Activated CD8-positive, alpha-beta memory T cell treated with anti-CD3 and anti-CD28 coated beads for 1 hour (primary cell): ENCODE measurements around the gene NDUFB6.
"Not testable (repeated sequence)": the region's sequence is repeated elsewhere in the genome, so short reads cannot be mapped to it uniquely, and the experiment has no call there.

Source experiments
- DNase-seq, 2 donors: peaks; one replicate each; pipeline ENCODE4 v3.0.0-alpha.2; 2020; ENCODE audit warnings: low read depth in 1 of 2; ENCODE audit errors: extremely low read depth in 1 of 2

Gene NDUFB6

DNA sequence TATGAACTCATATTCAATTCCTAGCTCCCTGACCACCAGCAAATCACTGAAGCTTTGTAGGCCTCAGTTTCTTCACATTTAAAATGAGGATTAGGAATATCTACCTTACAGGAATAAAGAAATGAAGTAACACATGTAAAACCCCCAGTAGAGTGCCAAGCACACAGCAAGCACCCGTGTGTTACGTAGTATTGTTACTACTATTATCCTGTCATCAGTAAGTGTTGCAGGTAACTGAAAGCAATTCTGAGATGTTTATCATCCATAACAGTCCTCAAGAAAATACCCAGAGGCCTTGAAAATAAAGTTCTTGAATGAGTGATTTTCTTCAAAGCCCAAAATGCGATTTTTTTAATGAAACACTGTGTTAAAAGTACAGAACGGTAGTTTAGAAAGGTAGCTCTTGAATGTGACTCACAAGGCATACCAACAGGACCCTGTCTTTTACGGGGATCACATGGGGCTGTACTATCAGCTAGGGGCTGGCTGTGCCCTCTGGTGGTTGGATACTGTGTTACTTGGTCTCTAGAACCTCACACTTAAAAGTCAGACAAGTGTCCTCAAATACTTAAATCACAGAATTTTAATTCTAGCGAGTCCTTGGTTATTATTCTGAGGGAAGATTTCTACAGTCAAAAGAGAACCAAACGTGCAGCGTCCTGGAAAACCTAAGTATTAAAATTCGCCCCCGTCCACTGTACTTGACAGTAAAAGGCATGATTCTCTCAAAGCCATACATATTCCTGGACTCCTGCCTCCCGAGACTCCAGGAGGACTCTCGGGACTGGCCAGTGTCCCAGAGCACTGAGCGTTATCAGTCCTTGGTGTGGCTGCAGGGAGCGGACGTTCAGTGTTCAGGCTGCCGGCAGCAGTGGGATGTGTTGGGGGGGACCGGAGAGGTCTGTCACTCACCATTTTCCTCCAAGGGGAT, 725 bp downstream of the NDUFB6 start:
- peak; percentile 56 to 60 for DNase-seq

- no peak for DNase-seq
Observed at GRCh38 chr9:32570262-32570661, 2.7 kb downstream of the NDUFB6 start.

- DNase-seq: no peak
Observed at GRCh38 chr9:32566770-32567169, 6.2 kb downstream of the NDUFB6 start.

DNA sequence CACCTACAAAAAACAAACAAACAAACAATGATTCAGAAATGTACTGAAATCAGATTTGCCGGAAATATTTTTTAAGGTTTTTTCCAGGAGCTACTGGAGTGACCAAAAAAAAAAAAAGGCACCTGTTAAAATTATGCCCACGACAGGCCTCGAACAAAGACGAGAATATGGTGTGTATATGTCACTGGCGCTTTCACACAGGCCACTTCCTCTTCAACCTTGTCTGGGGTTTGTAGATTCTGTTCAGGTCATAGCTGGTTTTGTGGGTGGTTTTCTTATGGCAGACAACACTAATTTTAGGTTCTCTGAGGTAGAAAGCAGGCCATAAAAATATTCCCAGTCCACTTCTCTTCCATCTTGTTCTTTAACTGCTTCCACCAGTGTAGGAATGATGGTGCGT, 7.0 kb downstream of the NDUFB6 start:
- DNase-seq: no peak

DNA sequence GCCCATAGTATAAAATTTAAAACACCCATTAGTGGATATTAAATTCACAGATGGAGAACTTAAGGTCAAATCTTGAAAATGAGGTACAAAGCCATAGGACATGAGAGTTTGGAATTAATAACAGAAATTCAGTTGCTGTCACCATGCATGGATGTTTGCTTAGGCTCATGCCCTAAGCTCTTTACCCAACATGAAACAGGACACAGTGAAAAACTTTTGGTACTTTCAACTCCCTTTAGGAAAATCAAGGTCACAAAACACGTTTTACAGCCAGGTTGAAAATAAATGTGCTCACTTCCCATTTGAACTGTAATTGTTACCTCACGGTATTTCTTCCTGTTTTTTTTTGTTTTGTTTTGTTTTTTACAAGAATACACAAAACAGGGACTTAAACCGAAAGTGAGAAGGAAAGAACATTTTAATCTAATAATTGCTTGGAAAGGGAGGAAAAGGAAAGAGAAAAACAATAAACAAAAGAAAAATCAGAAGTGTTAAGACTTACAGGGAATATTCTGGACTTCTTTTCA, 14.5 kb downstream of the NDUFB6 start:
- no peak for DNase-seq

DNA sequence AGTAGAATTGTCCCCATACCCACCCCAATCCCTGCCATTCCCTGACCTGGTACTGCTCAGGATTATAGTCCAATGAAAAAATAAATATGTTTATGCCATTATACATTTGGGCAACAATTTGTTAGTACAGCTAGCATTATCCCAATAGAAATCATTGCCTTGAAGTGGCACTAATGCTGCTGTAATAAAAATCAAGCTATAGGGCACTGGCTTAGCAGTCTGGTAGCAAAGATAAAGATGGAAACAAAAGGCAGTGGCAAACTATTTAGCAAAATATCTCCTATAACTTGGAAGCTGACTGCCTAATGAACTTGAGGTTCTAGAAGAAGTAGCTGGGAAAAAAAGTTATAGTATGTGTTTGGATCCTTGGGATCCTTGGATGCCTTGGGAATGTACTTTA, 18.4 kb downstream of the NDUFB6 start:
- no peak for DNase-seq

DNA sequence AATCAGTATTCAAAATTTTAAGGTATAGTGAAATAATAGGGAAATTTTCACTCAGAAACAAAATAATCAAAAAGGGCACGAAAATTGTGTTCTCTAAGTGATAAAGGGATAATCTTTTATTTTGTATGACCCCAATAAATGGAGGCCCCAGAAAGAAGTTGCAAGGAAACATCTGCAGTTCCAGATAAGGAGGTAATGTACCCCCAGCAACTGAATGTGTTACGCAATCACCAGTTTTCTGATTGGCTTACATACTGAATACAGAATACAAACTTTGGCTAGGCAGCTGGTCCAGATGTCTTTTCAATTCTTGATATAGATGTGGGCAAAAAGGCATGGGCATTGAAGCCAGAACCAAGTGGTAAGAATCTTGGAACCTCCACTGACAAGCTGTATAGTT, 18.9 kb downstream of the NDUFB6 start:
- DNase-seq: no peak

DNA sequence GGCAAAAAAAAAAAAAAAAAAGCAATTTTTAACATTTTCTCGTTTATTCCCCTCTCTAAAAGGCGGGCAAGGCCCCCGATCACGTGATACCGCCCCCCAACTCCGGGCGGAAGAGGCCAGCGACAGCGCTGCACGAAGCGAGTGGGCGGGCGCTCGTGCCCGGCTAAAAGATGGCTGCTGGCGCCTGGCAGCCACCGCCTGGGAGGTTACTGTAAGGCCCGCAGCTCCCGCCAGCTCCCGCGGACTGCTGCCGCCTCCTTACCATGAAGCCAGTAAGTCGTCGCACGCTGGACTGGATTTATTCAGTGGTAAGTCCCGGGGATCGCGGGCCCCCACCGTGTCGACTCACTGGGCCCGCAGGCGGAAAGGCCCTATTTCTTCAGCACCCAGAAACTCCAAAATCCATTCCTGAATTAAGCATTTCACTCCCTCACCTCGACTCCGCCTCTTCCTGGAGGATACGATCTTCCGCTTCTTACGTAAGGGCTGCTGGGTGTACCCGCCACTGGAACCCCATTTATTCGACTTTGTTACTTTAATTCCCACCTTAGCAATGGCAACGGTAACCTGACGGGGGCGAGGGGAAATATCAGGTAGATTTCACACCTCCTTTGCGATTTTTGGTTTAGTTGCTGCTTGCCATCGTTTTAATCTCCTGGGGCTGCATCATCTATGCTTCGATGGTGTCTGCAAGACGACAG, 20.6 kb downstream of the NDUFB6 start, which contains the start of the genes SMIM27 and TOPORS:
Gene SMIM27, plus strand, starts transcription at position 156 of the 701 bp plus-strand sequence. Its CDS starts 108 bp downstream, at position 264.
Gene TOPORS, minus strand, starts transcription at position 415 of the 701 bp plus-strand sequence. Its CDS starts 150 bp downstream, at position 265.
- peak; percentile 78 to 87 for DNase-seq

DNA sequence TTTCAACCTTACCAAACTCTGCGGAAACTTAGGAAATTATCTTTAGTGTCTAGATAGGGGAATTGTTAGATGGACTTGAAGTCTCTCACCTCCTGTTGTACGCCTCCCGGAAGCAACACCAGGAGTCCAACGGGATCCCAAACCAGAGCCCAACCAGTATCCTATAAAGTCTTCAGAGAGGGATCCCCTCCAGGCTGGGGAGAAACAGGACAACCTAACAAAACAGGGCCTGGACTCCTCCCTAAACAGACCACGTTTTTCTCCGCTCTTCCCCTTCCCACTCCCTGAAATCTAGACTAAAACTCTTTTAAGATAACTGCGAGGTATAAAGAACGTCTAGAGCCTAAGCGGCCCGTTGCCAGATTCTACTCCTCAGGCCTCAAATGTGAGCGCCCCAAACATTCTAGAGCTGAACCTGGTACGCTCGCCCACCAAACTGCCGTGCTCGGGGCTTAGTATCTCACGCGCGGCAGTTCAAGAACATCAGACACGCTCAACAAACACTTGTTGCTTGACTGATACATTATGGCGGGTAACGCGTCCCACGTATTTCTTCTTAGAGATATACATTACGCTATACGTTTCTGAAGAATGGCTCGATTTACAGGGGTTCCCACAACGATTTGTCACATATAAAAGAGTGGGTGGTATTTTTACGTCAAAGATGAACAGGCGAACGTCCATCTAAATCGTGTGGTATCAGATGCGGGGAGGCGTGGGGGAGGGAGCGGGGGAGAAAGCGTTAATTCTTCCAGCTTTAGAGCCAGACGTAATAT, 21.5 kb downstream of the NDUFB6 start:
- DNase-seq: peak in 1 of 2 donors; percentile 12

GRCh38 chr9:32550562-32551275, 22.2 kb downstream of the NDUFB6 start:
- DNase-seq: peak; percentile 89 to 93

- DNase-seq: no peak
Observed at GRCh38 chr9:32550150-32550561, 22.8 kb downstream of the NDUFB6 start.

DNA sequence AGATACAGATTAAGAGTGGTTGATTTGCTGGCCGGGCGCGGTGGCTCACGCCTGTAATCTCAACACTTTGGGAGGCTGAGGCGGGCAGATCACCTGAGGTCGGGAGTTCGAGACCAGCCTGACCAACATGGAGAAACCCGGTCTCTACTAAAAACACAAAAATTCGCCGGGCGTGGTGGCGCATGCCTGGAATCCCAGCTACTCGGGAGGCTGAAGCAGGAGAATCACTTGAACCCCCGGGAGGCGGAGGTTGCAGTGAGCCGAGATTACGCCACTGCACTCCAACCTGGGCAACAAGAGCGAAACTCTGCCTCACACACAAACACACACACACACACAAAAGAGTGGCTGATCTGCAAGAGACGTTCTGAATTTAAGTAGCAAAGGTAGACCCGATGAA, 24.7 kb downstream of the NDUFB6 start:
- DNase-seq: not testable (repeated sequence)

GRCh38 chr9:32545884-32546283, 27.1 kb downstream of the NDUFB6 start:
- no peak for DNase-seq

- no peak for DNase-seq
Observed at GRCh38 chr9:32543047-32543446, 29.9 kb downstream of the NDUFB6 start.

DNA sequence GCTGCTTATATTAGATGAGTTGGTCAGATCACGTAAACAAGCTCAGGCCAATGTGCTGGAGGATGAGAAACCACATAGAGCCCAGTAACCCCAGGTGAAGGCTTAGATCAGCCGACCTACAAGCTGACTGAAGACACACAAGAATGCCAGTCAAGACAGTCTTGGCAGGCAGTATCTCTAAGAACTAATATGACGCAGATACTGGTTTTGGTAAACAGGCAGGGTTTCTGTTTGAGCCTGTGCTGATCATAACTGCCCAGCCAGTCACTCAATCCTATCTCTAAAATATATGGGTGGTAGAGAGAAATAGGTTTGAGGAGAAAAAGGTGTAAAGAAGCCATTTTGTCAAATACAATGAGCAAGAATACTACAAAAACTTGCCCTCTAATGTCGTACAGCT, 39.1 kb downstream of the NDUFB6 start:
- DNase-seq: no peak

DNA sequence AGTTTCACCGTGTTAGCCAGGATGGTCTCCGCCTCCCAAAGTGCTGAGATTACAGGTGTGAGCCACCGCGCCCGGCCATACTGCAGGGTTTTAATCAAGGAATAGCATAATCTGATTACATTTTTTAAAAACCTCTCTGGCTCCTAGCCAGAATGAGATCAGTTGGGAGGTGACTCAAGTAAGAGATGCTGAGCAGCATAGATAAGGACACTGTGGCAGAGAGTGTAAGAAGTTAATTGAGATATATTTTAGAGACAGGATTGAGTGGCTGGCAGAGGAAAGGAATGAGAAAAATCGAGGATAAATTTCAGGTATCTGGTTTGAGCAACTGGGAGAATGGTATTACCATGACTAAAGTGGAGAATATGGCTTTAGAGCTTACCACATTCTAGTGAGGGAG, 39.6 kb downstream of the NDUFB6 start:
- no peak for DNase-seq

GRCh38 chr9:32526707-32527048, 46.3 kb downstream of the NDUFB6 start:
- DNase-seq: no peak

GRCh38 chr9:32526041-32526706, 46.8 kb downstream of the NDUFB6 start, which contains the start of gene RIGI:
Gene RIGI (minus strand): TSS chr9:32526196. CDS start chr9:32526166, 30 bp downstream.
- peak; percentile 62 to 71 for DNase-seq

GRCh38 chr9:32525709-32526030, 47.3 kb downstream of the NDUFB6 start:
- DNase-seq: no peak
